HT-29 (cell line): ENCODE results near the gene REG1A. TPM values are rescaled to one million over a fixed set of nuclear protein-coding genes. Genes with fewer than 3 reads are reported as not detected.
A peak's percentile ranks its signal among the peaks of the same experiment; 100 is the strongest.

ENCODE experiments used
- DNase-seq: peaks from one replicate; pipeline ENCODE4 v3.0.0-alpha.2; 2015; ENCODE audit warnings: low spot score
- total RNA-seq: library from RNA; depleted of rRNA; stranded (reverse); fragments of >200 nt; shearing (Covaris generic); gene quantifications from 2 replicates; pipeline ENCODE4 v1.2.3, GENCODE V29; 2014; rRNA removed

REG1A gene
- total RNA-seq, 1 experiment from 2014 or later, result not detected

DNA sequence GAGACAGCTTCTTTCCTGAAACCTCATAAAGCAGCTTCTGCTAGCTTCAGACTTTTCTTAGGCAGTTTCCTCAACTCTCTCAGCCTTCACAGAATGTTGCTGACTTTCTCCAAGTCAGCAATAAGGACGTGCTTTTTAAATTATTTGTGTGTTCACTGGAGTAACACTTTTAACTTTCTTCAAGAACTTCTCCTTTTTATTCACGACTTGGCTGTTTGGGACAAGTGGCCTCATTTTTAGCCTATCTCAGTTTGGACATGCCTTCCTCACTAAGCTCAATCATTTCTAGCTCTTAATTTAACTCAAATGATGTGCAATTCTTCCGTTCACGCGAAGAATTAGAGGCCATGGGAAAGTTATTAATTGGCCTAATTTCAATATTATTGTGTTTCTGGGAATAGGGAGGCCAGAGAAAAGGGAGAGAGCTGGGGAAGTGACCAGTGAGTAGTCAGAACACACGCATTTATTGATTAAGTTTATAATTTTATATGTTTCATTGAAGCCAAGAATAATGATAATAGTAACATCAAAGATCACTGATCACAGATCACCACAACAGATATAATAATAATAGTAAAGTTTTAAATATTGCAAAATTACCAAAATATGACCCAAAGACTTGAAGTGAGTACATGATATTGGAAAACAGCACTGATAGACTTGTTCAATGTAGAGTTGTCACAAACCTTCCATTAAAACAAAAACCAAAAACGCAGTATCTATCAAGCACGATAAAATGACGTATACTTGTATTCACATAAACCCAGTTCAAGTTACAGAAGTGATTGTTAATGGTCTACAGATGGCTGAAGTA is 4.8 kb downstream of the REG1A start:
- no peak for DNase-seq

DNA sequence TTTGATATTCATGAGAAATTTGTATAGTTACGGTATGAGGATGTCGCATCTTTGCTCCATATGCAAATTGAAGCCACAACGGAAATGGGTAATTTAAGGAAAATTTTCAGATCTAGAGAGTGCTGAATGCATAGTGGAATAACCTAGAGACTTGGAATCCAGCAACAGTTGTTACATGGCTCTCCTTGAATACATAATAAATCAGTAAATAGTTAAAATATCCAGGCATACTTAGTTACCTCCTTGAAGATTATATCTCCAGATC is 5.4 kb downstream of the REG1A start:
- DNase-seq, result no peak

DNA sequence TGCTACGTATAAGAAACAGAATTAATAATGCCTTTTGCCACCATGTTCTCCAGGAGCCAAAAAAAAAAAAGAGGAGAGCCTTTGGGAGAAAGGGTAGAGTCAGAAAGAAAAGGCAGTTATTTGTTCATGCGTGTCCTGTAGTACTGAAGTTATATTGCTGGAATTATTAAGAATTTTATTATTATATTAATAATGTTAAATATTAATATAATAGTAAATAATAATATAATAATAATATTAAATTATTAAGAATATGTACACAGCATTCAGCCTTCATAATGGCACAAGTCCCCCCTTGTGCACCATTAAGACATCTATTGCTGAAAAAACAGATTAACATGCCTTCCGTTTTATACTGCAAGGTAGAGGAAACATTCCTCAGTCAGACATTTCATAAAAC is 8.1 kb downstream of the REG1A start:
- no peak for DNase-seq

DNA sequence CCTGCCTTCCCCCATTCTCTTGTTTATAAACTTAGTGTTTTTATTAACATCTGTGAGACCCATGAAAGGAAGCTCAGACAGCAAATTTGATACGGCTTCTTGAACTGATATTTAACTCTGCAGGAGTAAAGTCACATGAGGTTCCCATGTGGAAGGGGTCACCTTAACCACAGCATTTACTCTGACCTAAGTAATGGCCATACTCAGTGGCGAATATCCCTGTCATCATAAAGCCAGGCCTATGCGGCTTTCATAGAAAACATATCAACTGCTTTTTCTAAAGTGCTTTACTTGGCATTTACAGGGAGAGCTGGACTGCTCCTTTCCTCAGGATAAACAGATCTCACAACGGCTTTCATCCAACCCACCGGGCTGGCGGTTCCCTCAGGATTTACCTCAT is 9.0 kb downstream of the REG1A start:
- no peak for DNase-seq

DNA sequence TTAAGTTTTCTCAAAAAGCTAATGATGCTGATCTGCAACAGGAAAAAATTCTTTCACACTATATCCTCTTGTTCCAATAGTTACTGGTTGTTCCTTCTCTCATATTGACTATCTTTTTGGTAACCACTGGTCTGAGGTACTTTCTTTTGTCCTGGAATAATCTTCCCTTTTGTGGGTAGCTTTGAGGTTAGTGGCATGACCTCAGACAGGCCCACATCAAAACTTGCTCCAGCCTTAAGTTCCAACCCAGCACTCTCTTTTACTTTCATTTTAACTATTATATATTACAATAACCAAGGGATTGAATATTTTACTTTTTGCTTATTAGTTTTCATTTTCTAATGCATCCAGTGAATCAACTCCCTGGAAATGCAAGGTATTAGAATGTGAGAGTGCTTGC is 9.5 kb downstream of the REG1A start:
- DNase-seq, result no peak

DNA sequence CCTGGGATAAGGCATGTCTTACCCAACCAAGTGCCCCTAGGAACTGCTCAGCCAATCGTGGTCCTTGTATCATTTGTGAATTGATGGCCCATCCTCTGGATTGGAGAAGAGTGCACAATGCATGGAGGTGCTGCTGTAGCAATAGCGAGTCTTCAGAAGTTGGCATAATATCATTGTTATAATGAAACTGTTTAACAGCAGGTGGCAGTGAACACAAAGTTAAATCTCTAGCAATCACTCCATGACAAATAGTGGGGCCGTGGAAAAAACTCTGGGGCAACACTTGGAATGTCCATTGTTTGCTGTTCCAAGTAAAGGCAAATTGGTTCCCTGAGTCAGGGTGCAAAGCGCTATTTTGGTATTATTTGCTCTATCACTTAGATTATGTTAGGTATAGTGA is 11.4 kb downstream of the REG1A start:
- DNase-seq, result peak; percentile 20

DNA sequence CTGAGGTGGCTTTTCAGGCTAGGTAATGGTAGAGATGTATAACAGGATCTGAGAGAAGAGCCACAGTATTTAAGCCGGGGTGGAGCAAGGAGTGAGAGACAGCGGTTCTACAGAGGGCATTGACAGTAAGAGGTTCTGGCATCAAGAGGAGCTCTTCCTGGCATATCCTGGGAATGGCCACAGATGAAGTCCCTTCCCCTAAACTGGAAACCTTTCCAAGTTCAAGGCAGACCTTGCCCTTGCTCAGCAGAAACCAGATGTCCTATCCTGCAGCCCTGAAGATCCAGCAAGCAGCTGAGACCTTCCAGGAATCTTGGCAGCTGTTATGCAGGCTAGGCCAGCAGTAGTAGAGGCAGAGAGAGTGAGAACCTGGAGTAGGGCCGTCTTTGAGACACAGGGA is 18.1 kb downstream of the REG1A start:
- DNase-seq, result no peak

DNA sequence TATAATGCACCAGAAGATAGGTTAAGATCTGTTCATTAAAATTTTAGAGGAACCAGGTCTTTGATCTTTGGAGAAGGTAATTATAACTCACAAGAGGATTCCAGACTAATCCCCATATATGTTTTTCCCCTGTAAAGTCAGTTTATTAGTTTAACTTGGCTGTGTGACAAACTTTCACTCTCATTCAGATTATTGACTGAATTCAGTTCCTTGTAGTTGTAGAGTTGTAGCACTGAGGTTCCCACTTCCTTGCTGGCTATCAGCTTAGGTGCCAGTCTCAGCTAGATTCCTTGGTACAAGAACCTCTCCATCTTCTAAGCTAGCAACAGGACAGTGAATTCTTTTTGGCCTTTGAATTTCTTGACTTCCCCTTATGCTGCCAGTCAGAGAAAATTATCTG is 19.1 kb downstream of the REG1A start:
- DNase-seq, result peak; percentile 47

DNA sequence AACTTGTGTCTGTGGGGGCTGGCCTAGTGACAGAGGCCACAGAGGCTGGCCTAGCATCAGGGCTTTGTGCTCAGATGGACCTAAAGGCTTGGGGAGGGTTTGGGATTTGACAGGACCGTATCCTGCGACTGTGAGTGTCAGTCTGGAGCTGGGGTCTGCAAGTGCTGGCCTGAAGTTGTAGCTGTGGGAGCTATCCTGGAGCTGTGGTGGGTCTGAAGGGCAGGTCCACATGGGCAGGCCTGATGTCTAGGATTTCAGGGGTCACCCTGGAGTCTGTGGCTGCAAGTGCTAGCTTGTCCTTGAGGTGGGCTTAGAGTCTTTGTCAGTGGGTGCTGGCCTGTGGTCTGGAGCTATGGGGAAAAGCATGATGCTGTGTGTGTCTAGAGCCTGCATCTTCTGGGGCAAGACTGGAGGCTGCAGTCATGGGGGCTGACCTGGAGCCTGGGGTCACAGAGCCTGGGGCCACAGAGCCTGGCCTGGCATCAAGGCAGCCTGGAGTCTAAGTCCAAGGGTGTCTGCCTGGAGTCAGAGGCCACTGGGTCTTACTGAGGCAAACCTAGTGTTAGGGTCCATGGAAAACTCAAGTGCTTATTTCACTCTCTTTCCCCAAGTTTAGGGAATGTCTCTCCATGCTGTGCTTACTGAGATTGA is 35.7 kb downstream of the REG1A start:
- DNase-seq, result no peak

DNA sequence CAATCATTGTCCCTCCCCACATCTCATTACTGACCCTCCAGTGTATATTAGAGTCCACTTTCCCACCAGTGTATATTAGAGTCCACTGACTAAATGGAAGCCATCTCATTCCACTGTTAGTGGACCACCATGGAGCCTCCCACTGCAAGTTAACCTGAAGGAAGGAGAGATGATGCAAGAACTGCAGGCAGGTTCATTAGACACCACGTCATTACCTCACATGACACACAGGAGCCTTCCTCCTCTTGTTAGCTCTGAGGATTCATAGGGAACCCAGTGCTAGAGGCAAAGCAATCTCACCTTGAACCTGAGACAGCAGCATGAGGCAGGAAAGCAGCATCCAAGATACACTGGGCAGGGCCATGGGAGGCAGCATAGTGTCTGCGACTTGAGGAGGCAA is 38.7 kb downstream of the REG1A start:
- no peak for DNase-seq

DNA sequence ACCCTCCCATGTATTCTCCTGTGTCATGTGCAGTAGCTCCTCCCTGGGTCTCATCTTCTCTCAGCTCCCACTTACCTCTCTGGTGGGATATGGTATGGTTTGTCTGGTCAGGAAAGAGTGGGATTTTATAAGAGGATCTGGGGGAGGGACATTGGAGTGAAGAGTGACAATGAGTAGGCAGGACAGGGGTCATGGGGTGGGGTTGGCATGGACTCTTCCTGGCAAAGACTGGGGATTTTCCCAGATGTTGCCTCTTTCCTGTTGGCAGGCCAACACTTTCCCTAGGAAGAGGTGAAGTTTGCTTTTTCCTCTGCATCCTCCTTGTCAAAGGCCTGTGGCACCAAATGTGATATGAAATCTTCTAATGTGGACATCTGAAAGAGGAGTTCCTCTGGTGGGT is 39.4 kb downstream of the REG1A start, which contains the start of gene REG3A:
REG3A (minus strand) TSS at position 101 of the 400 bp plus-strand sequence. CDS start 348 bp downstream, outside the sequence.
- DNase-seq, result no peak

DNA sequence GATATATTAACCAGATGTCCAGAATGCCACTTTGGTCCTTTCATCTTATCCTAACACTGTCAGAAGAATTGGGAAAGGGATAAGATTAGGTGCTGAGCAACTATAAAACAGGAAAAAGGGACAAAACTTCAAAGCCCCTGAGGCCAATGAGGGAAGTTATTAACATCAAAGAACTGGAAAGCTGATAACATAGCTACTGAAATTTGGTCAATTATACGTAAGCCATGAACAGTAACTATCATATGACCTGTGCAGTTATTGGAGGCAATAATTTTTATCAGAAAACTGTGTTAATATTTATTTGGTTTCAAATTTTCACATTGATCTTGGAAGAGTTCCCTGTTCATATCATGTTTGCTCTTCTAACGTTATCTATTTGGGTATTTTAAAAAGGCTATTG is 41.8 kb downstream of the REG1A start:
- no peak for DNase-seq

DNA sequence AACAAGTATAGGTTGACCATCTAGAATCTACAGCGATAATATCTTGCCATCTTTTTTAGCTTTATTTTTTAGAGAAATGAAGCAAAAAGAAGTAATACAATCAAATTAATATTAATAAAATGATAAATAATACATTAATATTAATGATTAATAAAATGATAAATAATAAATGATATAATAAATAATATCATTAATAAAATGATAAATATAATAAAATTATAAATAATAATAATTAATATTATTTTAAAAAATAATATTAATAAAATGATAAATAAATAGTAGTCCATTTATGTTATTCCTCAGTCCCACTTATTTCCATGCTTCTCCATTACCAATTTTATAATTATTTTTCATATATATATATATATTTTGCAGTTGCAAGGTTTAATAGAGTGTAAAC is 42.5 kb downstream of the REG1A start:
- DNase-seq, result no peak

DNA sequence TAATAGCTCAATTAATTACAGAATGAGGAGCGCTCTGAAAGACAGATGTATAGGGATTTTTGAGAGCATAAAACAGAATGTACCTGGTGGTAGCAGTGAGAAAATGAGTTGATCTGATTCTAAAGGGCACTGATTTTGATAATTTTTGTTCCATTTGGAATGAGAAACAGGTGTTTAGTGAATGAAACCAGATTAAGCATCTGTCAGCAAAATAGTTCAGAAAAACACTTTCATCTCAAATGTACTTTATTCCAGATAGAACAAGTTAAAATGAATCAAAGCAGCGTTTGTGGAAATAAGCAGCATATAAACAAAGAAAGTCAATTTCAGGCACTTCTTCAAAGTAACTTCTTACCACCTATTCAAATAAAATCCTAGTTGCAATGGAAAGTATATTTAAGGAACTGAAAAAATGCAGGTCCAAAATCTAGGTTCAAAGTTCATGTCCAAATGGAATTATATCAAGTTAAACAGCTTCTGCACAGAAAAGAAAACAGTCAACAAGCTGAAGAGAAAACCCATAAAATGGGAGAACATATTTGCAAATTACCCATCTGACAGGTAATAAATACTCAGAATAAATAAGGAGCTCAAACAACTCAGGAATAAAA is 51.2 kb downstream of the REG1A start:
- DNase-seq, result no peak

Other genes with a start within 250 kb of the REG1A start
- not detected in 2 replicates for gene REG3G, start 94.8 kb upstream of the REG1A start, total RNA-seq
- gene REG1B, start 32.5 kb upstream of the REG1A start, total RNA-seq, result not detected in 2 replicates
- gene REG3A, start 39.3 kb downstream of the REG1A start, total RNA-seq, result not detected in 2 replicates